Melanocyte of skin (primary cell): ENCODE results near the gene SCUBE3. TPM values are rescaled to one million over a fixed set of nuclear protein-coding genes. Genes with fewer than 3 reads are reported as not detected.

ENCODE experiments used
- total RNA-seq, 2 donors: library from RNA; depleted of rRNA; stranded (reverse); fragments of >200 nt; gene quantifications; 2 replicates each; pipeline ENCODE4 v1.2.3, GENCODE V29; 2012

The SCUBE3 gene
- under 1 TPM; under 0.01 TPM for total RNA-seq

GRCh38 chr6:35213824-35214756 is at the start of gene SCUBE3:
SCUBE3 (plus strand) TSS chr6:35213956; CDS start chr6:35214419, 463 bp downstream.

DNA sequence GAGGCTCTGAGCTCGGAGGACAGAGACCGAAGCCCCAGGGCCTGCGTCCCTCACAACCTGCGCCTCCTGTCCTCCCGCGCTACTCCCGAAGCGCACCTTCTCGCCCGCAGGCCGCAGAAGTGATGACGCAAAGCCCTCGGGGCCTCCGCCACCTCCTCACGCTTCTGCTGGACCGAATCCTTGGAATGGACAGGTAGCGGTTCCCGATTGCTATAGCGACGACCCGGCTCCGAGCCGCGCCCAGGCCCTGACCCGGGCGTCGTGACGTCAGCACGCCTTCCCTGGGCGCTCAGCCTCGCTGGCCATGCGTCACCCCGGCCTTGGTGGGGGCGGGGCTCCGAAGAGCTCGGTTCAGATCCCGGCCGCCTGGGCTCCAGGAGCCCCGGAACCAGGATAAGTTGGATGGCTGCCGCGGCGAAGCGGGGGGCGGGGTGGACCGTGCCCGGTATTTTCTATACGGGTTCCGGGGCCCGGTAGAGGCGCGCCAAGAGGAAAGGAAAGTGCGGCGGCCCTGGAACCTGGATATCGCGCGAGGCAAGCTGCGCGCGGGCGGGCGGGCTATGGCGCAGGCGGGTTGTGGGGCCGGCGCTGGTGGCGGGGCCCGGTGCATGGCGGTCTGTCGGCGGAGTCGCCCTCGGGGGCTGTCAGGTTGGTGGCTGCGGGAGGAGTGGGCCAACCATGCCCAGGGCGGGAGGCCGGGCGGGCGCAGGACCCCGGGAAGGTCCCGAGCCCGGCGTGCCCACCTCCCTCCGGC is 45.6 kb downstream of the SCUBE3 start, which contains the start of gene ZNF76:
ZNF76 (plus strand) TSS at position 542 of the 754 bp plus-strand sequence. CDS start 21,417 bp downstream, outside the sequence.

GRCh38 chr6:35297601-35298481 is 84.1 kb downstream of the SCUBE3 start, which contains the start of gene DEF6:
DEF6 (plus strand) TSS chr6:35297818; CDS start chr6:35297857, 39 bp downstream.

Other genes with a start within 250 kb of the SCUBE3 start
- under 1 TPM in 1 of 2 donors, not detected in 1; 0.33 TPM for gene TCP11, start 72.6 kb upstream of the SCUBE3 start, total RNA-seq
- gene ZNF76, start 45.8 kb downstream of the SCUBE3 start, total RNA-seq, result 10 to 100 TPM; 15.3 to 20.0 TPM
- gene DEF6, start 83.9 kb downstream of the SCUBE3 start, total RNA-seq, result under 1 TPM; under 0.01 TPM
- gene PPARD, start 128.6 kb downstream of the SCUBE3 start, total RNA-seq, result 1 to 10 TPM; 8.3 to 8.7 TPM
- 1 to 10 TPM; 5.5 to 9.7 TPM for gene FANCE, start 238.4 kb downstream of the SCUBE3 start, total RNA-seq